Colon (tissue), 2 donors: ENCODE data around the gene CCDC73.
"Not testable (repeated sequence)": the region's sequence is repeated elsewhere in the genome, so short reads cannot be mapped to it uniquely, and the experiment has no call there.

Experiments
- FAIRE-seq: peaks from 2 replicates; lab custom pipeline; 2012; peaks lifted over from hg19 to GRCh38; lab: Jason Lieb, UNC
- donor health status: control.
- donor health status: control.

The CCDC73 gene

GRCh38 chr11:32792948-32793475 is 1.4 kb downstream of the CCDC73 start:
- no peak for FAIRE-seq

GRCh38 chr11:32792111-32792947 is 2.1 kb downstream of the CCDC73 start:
- FAIRE-seq = no peak

GRCh38 chr11:32790916-32791315 is 3.5 kb downstream of the CCDC73 start:
- FAIRE-seq = no peak

GRCh38 chr11:32786811-32787210 is 7.7 kb downstream of the CCDC73 start:
- FAIRE-seq = no peak

GRCh38 chr11:32785262-32785661 is 9.2 kb downstream of the CCDC73 start:
- FAIRE-seq = no peak

GRCh38 chr11:32781721-32782120 is 12.7 kb downstream of the CCDC73 start:
- no peak for FAIRE-seq

GRCh38 chr11:32780839-32781238 is 13.6 kb downstream of the CCDC73 start:
- FAIRE-seq = not testable (repeated sequence)

GRCh38 chr11:32779136-32779535 is 15.3 kb downstream of the CCDC73 start:
- no peak for FAIRE-seq

GRCh38 chr11:32775908-32776307 is 18.6 kb downstream of the CCDC73 start:
- no peak for FAIRE-seq

- FAIRE-seq = no peak
Measured at GRCh38 chr11:32774081-32774480, 20.4 kb downstream of the CCDC73 start.

- FAIRE-seq = no peak
Measured at GRCh38 chr11:32772731-32773130, 21.7 kb downstream of the CCDC73 start.

GRCh38 chr11:32761774-32762173 is 32.7 kb downstream of the CCDC73 start:
- not testable (repeated sequence) for FAIRE-seq

- no peak for FAIRE-seq
Measured at GRCh38 chr11:32758291-32758690, 36.2 kb downstream of the CCDC73 start.

- not testable (repeated sequence) for FAIRE-seq
Measured at GRCh38 chr11:32753181-32753580, 41.3 kb downstream of the CCDC73 start.

- FAIRE-seq = no peak
Measured at GRCh38 chr11:32752001-32752400, 42.5 kb downstream of the CCDC73 start.

GRCh38 chr11:32751381-32751780 is 43.1 kb downstream of the CCDC73 start:
- FAIRE-seq = no peak

GRCh38 chr11:32729976-32730375 is 64.5 kb downstream of the CCDC73 start:
- no peak for FAIRE-seq

GRCh38 chr11:32723332-32723731 is 71.1 kb downstream of the CCDC73 start:
- FAIRE-seq = no peak

- FAIRE-seq = no peak
Measured at GRCh38 chr11:32722255-32722654, 72.2 kb downstream of the CCDC73 start.

- FAIRE-seq = no peak
Measured at GRCh38 chr11:32713496-32713895, 81.0 kb downstream of the CCDC73 start.

- not testable (repeated sequence) for FAIRE-seq
Measured at GRCh38 chr11:32708978-32709377, 85.5 kb downstream of the CCDC73 start.

GRCh38 chr11:32706985-32707741 is 87.3 kb downstream of the CCDC73 start:
- no peak for FAIRE-seq
